Loucy (cell line): Measurements from ENCODE around the gene TMEM87B.

ENCODE experiments used
- H2AFZ ChIP-seq: fragments of 200-600 bp; sonication (generic); 2 replicates; pipeline ENCODE4 v1.6.0; 2016; ENCODE audit warnings: antibody characterized with exemption, mild to moderate bottlenecking, low read length, moderate library complexity
- H3F3A ChIP-seq: fragments of 200-600 bp; 2 replicates; pipeline ENCODE4 v1.6.0; 2016; ENCODE audit warnings: antibody characterized with exemption, low read depth, mild to moderate bottlenecking
- H3K27me3 ChIP-seq: fragments of 200-600 bp; sonication (generic); 2 replicates; pipeline ENCODE4 v1.6.1; 2014; ENCODE audit warnings: low read length, mild to moderate bottlenecking; ENCODE audit not compliant: insufficient read depth, poor library complexity, severe bottlenecking
- H3K36me3 ChIP-seq: fragments of 200-600 bp; sonication (generic); 2 replicates; pipeline ENCODE4 v1.6.1; 2016; ENCODE audit warnings: low read length; ENCODE audit not compliant: insufficient read depth
- H3K4me1 ChIP-seq: fragments of 200-600 bp; sonication (generic); 2 replicates; pipeline ENCODE4 v1.5.1; 2014; ENCODE audit warnings: low read length, mild to moderate bottlenecking; ENCODE audit not compliant: insufficient read depth, poor library complexity, severe bottlenecking
- H3K4me2 ChIP-seq: fragments of 200-600 bp; sonication (generic); 2 replicates; pipeline ENCODE4 v1.6.0; 2014; ENCODE audit warnings: antibody characterized with exemption, low read length, low read depth, mild to moderate bottlenecking; ENCODE audit not compliant: poor library complexity, severe bottlenecking
- H3K4me3 ChIP-seq: fragments of 200-600 bp; sonication (generic); 2 replicates; pipeline ENCODE4 v1.5.1; 2014; ENCODE audit warnings: low read length, mild to moderate bottlenecking, mixed read lengths; ENCODE audit not compliant: poor library complexity, severe bottlenecking
- H3K79me2 ChIP-seq: fragments of 200-600 bp; sonication (generic); 2 replicates; pipeline ENCODE4 v1.6.1; 2014; ENCODE audit warnings: low read length; ENCODE audit not compliant: insufficient read depth
- H3K9ac ChIP-seq: fragments of 200-600 bp; sonication (generic); 2 replicates; pipeline ENCODE4 v1.6.0; 2014; ENCODE audit warnings: mild to moderate bottlenecking, low read depth, low read length, moderate library complexity; ENCODE audit not compliant: poor library complexity, severe bottlenecking
- H3K9me2 ChIP-seq: fragments of 200-600 bp; sonication (generic); replicated peaks from 2 replicates; pipeline ENCODE4 v1.6.1; 2016; ENCODE audit warnings: low read depth, low read length, mixed read lengths
- H3K9me3 ChIP-seq: fragments of 200-600 bp; sonication (generic); 2 replicates; pipeline ENCODE4 v1.6.1; 2014; ENCODE audit warnings: mild to moderate bottlenecking, antibody characterized with exemption, low read length, low read depth; ENCODE audit not compliant: insufficient read depth
- H4K20me1 ChIP-seq: fragments of 200-600 bp; sonication (generic); 2 replicates; pipeline ENCODE4 v1.6.0; 2014; ENCODE audit warnings: antibody characterized with exemption, low read length, mild to moderate bottlenecking; ENCODE audit not compliant: insufficient read depth, poor library complexity, severe bottlenecking
- CTCF ChIP-seq: fragments of 200-600 bp; sonication (generic); conservative IDR thresholded peaks from 2 replicates; pipeline ENCODE4 v1.5.1; 2014; ENCODE audit warnings: mild to moderate bottlenecking, antibody characterized with exemption, low read length
- EZH2phosphoT487 ChIP-seq: fragments of 200-600 bp; IDR thresholded peaks from 2 replicates; pipeline ENCODE4 v1.6.1; 2018; ENCODE audit warnings: antibody characterized with exemption, mild to moderate bottlenecking, moderate library complexity, borderline replicate concordance

TMEM87B gene

GRCh38 chr2:112157472-112157871, 102.4 kb downstream of the TMEM87B start:
- Histone ChIP-seq H3K79me2 (no peaks in the 10 kb centered on the region), H3K4me1 (peaks cover 27% of the 10 kb centered on the region), H3K4me2 (no peak overlapping the region), H3K9me3 (no peaks in the 10 kb centered on the region), H3K36me3 (no peaks in the 10 kb centered on the region), H4K20me1 (no peaks in the 10 kb centered on the region), H2AFZ (no peak overlapping the region), H3K9ac (no peak overlapping the region), H3K27me3 (no peaks in the 10 kb centered on the region), H3K9me2 (no peaks in the 10 kb centered on the region), H3F3A (no peaks in the 10 kb centered on the region), H3K4me3 (no peak overlapping the region)
- TF ChIP-seq EZH2phosphoT487 (no peak), CTCF (no peak)

GRCh38 chr2:112159454-112159921, 104.4 kb downstream of the TMEM87B start:
- H3K4me3 ChIP-seq: no peak overlapping the region
- no peak overlapping the region for H3K4me2 ChIP-seq
- no peaks in the 10 kb centered on the region for H3F3A ChIP-seq
- TF ChIP-seq EZH2phosphoT487: no peak
- no peak for TF ChIP-seq CTCF
- no peaks in the 10 kb centered on the region for H3K79me2 ChIP-seq
- H3K4me1 ChIP-seq: peaks cover 20% of the 10 kb centered on the region
- no peaks in the 10 kb centered on the region for H3K9me3 ChIP-seq
- no peaks in the 10 kb centered on the region for H3K27me3 ChIP-seq
- no peaks in the 10 kb centered on the region for H3K36me3 ChIP-seq
- H2AFZ ChIP-seq: no peak overlapping the region
- H4K20me1 ChIP-seq: no peaks in the 10 kb centered on the region
- H3K9ac ChIP-seq: no peak overlapping the region
- H3K9me2 ChIP-seq: no peaks in the 10 kb centered on the region

DNA sequence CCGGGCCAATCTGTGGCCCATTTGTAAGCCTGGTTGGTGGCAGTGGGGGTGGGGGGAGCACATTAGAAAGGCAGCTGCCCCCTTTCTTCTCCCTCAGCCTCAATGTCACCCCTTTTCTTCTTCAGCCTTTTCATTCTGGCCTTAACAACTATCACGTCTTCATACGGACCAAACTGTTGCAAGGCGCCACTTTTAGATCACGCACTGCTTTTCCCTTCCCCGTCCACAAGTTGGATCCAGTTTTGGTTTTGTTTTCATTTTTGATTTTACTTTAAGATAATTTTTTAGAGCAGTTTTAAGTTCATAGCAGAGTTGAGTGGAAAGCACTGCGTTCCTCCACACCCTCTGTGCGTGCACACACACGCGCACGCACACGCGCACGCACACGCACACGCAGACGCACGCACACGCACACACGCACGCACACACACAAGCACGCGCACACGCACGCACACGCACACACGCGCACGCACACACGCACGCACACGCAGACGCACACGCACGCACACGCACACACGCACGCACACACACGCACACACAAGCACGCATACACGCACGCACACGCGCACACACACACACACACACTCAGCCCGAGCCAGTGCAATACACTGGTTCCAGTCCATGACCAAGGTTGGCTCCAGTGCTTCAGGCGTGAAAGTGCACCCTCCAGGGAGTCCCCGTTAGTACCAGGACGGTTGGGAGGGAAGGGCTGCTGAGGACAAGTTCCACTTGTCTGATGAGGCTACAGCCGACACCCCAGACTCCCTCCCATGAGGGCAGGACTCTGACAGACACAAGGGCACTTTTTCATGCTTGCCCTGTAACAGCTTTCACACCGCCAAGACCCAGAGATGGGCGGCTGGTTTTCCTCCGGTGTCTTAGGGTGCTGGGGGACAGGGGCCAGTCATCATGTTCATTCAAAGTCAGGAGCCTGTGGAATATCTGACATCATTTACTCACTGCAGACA, 105.5 kb downstream of the TMEM87B start:
- TF ChIP-seq EZH2phosphoT487 (no peak), CTCF (no peak)
- Histone ChIP-seq H3K9ac (no peak overlapping the region), H3K4me1 (peaks cover 9% of the 10 kb centered on the region), H4K20me1 (no peaks in the 10 kb centered on the region), H3K79me2 (no peaks in the 10 kb centered on the region), H3K9me2 (no peaks in the 10 kb centered on the region), H3F3A (no peaks in the 10 kb centered on the region), H2AFZ (no peak overlapping the region), H3K27me3 (no peaks in the 10 kb centered on the region), H3K36me3 (no peaks in the 10 kb centered on the region), H3K4me2 (no peak overlapping the region), H3K4me3 (no peak overlapping the region), H3K9me3 (no peaks in the 10 kb centered on the region)
